Measurements from ENCODE around the gene TBX6. TPM values are rescaled to one million over a fixed set of nuclear protein-coding genes. Genes with fewer than 3 reads are reported as not detected.

Gene TBX6
- total and polyA plus RNA-seq, 10 donors = 0.66 to 3.4 (median 1.8) TPM; not detected in 1

DNA sequence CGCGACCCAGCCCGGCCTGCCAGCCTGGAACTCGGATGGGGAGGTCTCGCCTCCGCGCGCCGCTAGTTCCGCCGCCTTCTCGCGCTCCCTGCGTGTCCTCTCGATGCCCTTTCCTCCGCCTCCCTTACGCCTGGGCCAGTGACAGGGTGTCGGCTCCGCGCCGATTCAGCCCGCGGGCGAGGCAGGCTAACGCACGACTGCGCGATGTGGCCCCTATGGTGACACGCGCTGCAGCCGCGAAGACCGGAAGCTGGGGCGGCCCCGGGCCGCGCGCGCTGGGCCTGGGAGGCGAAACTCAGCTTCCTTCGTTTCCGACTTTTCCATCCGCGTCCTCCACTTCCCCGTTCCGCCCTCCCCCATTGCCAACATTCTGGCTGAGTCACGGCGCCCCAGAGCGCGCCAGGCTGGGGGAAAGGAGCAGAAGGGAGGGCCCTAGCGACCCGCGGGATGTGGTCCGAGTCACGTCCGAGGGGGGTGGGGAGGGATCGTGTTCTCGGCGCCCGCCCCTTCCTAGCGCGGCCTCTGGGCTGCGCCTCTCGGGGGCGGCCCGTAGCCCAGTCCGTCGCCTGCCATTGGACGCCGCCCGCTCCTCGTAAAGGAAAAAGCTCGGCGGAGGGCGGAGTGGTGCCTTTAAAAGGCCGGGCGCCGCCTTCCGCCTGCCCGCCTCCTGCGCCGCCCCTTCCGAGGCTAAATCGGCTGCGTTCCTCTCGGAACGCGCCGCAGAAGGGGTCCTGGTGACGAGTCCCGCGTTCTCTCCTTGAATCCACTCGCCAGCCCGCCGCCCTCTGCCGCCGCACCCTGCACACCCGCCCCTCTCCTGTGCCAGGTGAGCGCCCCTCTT, 26.4 kb downstream of the TBX6 start, which contains the start of gene ALDOA:
Gene ALDOA, plus strand, starts transcription at position 659 of the 841 bp plus-strand sequence. CDS start 1,138 bp downstream, outside the sequence.
- Histone ChIP-seq H3K9me3 (no peaks in the 10 kb centered on the region), H3K27ac (peak within 1 kb of the TSS; percentile 93 to 100 (median 98)), H3K27me3 (replicated peaks in 1 of 7) (no peaks in the 10 kb centered on the region), H3K4me1 (peaks cover 33 to 66% (median 56%) of the 10 kb centered on the region in 6 donors), H3K4me3 (peak within 1 kb of the TSS; percentile 65 to 99 (median 90)), H3K36me3 (peaks cover 10 to 38% (median 34%) of the 10 kb centered on the region in 6 donors)
- intact Hi-C loops (cut with DNase I; ENCODE audit: low total_unique reads) = no loop called here
- 0 to 1% (median 0%) methylated on average over 57 to 99 of the region's 99 CpGs for WGBS, 5 donors
- TF ChIP-seq POLR2A (IDR thresholded peaks at IDR 0.05) = peak; percentile 57 to 94 (median 94)
- peak; percentile 97 to 99 (median 98) for TF ChIP-seq POLR2AphosphoS5 (IDR thresholded peaks at IDR 0.05)
- TF ChIP-seq, protein P1, sequence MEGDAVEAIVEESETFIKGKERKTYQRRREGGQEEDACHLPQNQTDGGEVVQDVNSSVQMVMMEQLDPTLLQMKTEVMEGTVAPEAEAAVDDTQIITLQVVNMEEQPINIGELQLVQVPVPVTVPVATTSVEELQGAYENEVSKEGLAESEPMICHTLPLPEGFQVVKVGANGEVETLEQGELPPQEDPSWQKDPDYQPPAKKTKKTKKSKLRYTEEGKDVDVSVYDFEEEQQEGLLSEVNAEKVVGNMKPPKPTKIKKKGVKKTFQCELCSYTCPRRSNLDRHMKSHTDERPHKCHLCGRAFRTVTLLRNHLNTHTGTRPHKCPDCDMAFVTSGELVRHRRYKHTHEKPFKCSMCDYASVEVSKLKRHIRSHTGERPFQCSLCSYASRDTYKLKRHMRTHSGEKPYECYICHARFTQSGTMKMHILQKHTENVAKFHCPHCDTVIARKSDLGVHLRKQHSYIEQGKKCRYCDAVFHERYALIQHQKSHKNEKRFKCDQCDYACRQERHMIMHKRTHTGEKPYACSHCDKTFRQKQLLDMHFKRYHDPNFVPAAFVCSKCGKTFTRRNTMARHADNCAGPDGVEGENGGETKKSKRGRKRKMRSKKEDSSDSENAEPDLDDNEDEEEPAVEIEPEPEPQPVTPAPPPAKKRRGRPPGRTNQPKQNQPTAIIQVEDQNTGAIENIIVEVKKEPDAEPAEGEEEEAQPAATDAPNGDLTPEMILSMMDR (IDR thresholded peaks at IDR 0.05 in 8 of 11, conservative IDR thresholded peaks at IDR 0.05 in 3 of 11) = peak in 6 of 11 experiments; percentile 12 to 52 (median 30)
- DNase-seq = peak; percentile 99

GRCh38 chr16:30064729-30065101, 27.0 kb downstream of the TBX6 start:
- Histone ChIP-seq H3K27ac (peak overlapping the region; percentile 93 to 100 (median 98)), H3K4me3 (peak overlapping the region; percentile 65 to 99 (median 90)), H3K36me3 (peaks cover 8 to 32% (median 28%) of the 10 kb centered on the region in 6 donors), H3K4me1 (peaks cover 33 to 60% (median 50%) of the 10 kb centered on the region in 6 donors), H3K27me3 (replicated peaks in 1 of 7) (no peaks in the 10 kb centered on the region), H3K9me3 (no peaks in the 10 kb centered on the region)
- intact Hi-C loops (cut with DNase I; ENCODE audit: low total_unique reads) = no loop called here
- TF ChIP-seq, protein P1 (IDR thresholded peaks at IDR 0.05 in 8 of 11, conservative IDR thresholded peaks at IDR 0.05 in 3 of 11) = no peak
- TF ChIP-seq POLR2AphosphoS5 (IDR thresholded peaks at IDR 0.05) = no peak
- TF ChIP-seq POLR2A (IDR thresholded peaks at IDR 0.05) = no peak
- DNase-seq = no peak
- 0% methylated on average over 24 to 25 of the region's 25 CpGs for WGBS, 5 donors

- Histone ChIP-seq H3K4me1 (peaks cover 30 to 54% (median 45%) of the 10 kb centered on the region in 6 donors), H3K27ac (peak overlapping the region; percentile 93 to 100 (median 98)), H3K9me3 (no peaks in the 10 kb centered on the region), H3K4me3 (peak overlapping the region; percentile 65 to 99 (median 90)), H3K36me3 (peaks cover 3 to 26% (median 22%) of the 10 kb centered on the region in 6 donors), H3K27me3 (replicated peaks in 1 of 7) (no peaks in the 10 kb centered on the region)
- intact Hi-C loops (cut with DNase I; ENCODE audit: low total_unique reads) = no loop called here
- DNase-seq = peak; percentile 93
- WGBS, 5 donors = 0 to 4% (median 3%) methylated on average over 22 to 27 of the region's 27 CpGs
- TF ChIP-seq, protein P1 (IDR thresholded peaks at IDR 0.05 in 8 of 11, conservative IDR thresholded peaks at IDR 0.05 in 3 of 11) = peak; percentile 14 to 58 (median 41)
- TF ChIP-seq POLR2A (IDR thresholded peaks at IDR 0.05) (peak in 1 of 3 donors; percentile 15), POLR2AphosphoS5 (IDR thresholded peaks at IDR 0.05) (peak; percentile 71 to 84 (median 78))
Observed at GRCh38 chr16:30063893-30064728, 27.6 kb downstream of the TBX6 start.
